H9 (cell line): ENCODE data around the gene UROS. TPM values are rescaled to one million over a fixed set of nuclear protein-coding genes. Genes with fewer than 3 reads are reported as not detected.

Source experiments
- DNase-seq: peaks from one replicate; pipeline ENCODE4 v3.0.0-alpha.2; 2017
- H2AFZ ChIP-seq: one replicate; pipeline ENCODE4 v1.6.1; 2013; ENCODE audit warnings: mild to moderate bottlenecking, low read length, control low read depth, moderate library complexity
- H2AK5ac ChIP-seq: 2 replicates; pipeline ENCODE4 v1.6.1; 2013; ENCODE audit warnings: low read length, control low read depth, mixed read lengths; ENCODE audit not compliant: insufficient read length
- H2BK120ac ChIP-seq: one replicate; pipeline ENCODE4 v1.6.1; 2013; ENCODE audit warnings: low read depth, mild to moderate bottlenecking, low read length, control low read depth, inconsistent platforms; ENCODE audit not compliant: poor library complexity, severe bottlenecking
- H2BK12ac ChIP-seq: 2 replicates; pipeline ENCODE4 v1.6.1; 2013; ENCODE audit warnings: low read length, control low read depth, mixed read lengths, low read depth; ENCODE audit not compliant: insufficient read length
- H2BK15ac ChIP-seq: 2 replicates; pipeline ENCODE4 v1.6.1; 2013; ENCODE audit warnings: low read depth, low read length, control low read depth
- H2BK20ac ChIP-seq: one replicate; pipeline ENCODE4 v1.6.1; 2013; ENCODE audit warnings: low read depth, mild to moderate bottlenecking, low read length, control low read depth, inconsistent platforms; ENCODE audit not compliant: poor library complexity, severe bottlenecking
- H2BK5ac ChIP-seq: 2 replicates; pipeline ENCODE4 v1.6.1; 2013; ENCODE audit warnings: low read length, control low read depth, mixed read lengths; ENCODE audit not compliant: insufficient read length
- H3K14ac ChIP-seq: 2 replicates; pipeline ENCODE4 v1.6.1; 2013; ENCODE audit warnings: low read length, control low read depth; ENCODE audit not compliant: insufficient read depth
- H3K18ac ChIP-seq: 2 replicates; pipeline ENCODE4 v1.6.1; 2013; ENCODE audit warnings: low read depth, mild to moderate bottlenecking, mixed read lengths, low read length, control low read depth; ENCODE audit not compliant: insufficient read length
- H3K23ac ChIP-seq: 2 replicates; pipeline ENCODE4 v1.6.1; 2013; ENCODE audit warnings: low read length, control low read depth, mixed read lengths, low read depth; ENCODE audit not compliant: insufficient read length
- H3K23me2 ChIP-seq: 2 replicates; pipeline ENCODE4 v1.6.1; 2013; ENCODE audit warnings: low read depth, mild to moderate bottlenecking, mixed read lengths, low read length, control low read depth; ENCODE audit not compliant: insufficient read length, poor library complexity, severe bottlenecking
- H3K27ac ChIP-seq: 2 replicates; pipeline ENCODE4 v1.5.1; 2013; ENCODE audit warnings: low read length, control low read depth, mixed read lengths, low read depth; ENCODE audit not compliant: insufficient read length
- H3K27me3 ChIP-seq: 2 replicates; pipeline ENCODE4 v1.6.1; 2013; ENCODE audit warnings: low read length, control low read depth, inconsistent platforms; ENCODE audit not compliant: insufficient read depth
- H3K4ac ChIP-seq: 2 replicates; pipeline ENCODE4 v1.6.1; 2013; ENCODE audit warnings: low read depth, mild to moderate bottlenecking, control low read depth, inconsistent platforms, low read length, moderate library complexity
- H3K4me1 ChIP-seq: 2 replicates; pipeline ENCODE4 v1.6.1; 2013; ENCODE audit warnings: low read length, control low read depth, inconsistent platforms; ENCODE audit not compliant: insufficient read depth
- H3K4me2 ChIP-seq: 2 replicates; pipeline ENCODE4 v1.6.1; 2013; ENCODE audit warnings: low read length, control low read depth, mixed read lengths; ENCODE audit not compliant: insufficient read length, insufficient read depth
- H3K56ac ChIP-seq: 2 replicates; pipeline ENCODE4 v1.6.1; 2013; ENCODE audit warnings: low read depth, mild to moderate bottlenecking, mixed read lengths, low read length, control low read depth; ENCODE audit not compliant: insufficient read length
- H3K79me1 ChIP-seq: 2 replicates; pipeline ENCODE4 v1.6.1; 2013; ENCODE audit warnings: low read depth, mild to moderate bottlenecking, moderate library complexity, low read length, control low read depth, inconsistent platforms; ENCODE audit not compliant: insufficient read depth, poor library complexity, severe bottlenecking
- H3K79me2 ChIP-seq: 2 replicates; pipeline ENCODE4 v1.6.1; 2013; ENCODE audit warnings: low read length, control low read depth, inconsistent platforms; ENCODE audit not compliant: insufficient read depth
- H3K9ac ChIP-seq: 2 replicates; pipeline ENCODE4 v1.6.1; 2013; ENCODE audit warnings: low read length, control low read depth, mixed read lengths; ENCODE audit not compliant: insufficient read length; ENCODE audit errors: extremely low read depth
- H3K9me3 ChIP-seq: one replicate; pipeline ENCODE4 v1.6.1; 2013; ENCODE audit warnings: low read depth, low read length, inconsistent platforms; ENCODE audit not compliant: control insufficient read depth
- H3T11ph ChIP-seq: one replicate; pipeline ENCODE4 v1.6.1; 2013; ENCODE audit warnings: mild to moderate bottlenecking, low read length, control low read depth, inconsistent platforms
- H4K20me1 ChIP-seq: one replicate; pipeline ENCODE4 v1.6.1; 2013; ENCODE audit not compliant: control insufficient read depth, insufficient read length, insufficient read depth
- H4K5ac ChIP-seq: 2 replicates; pipeline ENCODE4 v1.6.1; 2013; ENCODE audit warnings: low read depth, mild to moderate bottlenecking, mixed read lengths, low read length, control low read depth; ENCODE audit not compliant: insufficient read length
- H4K8ac ChIP-seq: replicated peaks from 2 replicates; pipeline ENCODE4 v1.6.1; 2013; ENCODE audit warnings: low read length, control low read depth, mixed read lengths, low read depth; ENCODE audit not compliant: insufficient read length
- H4K91ac ChIP-seq: 2 replicates; pipeline ENCODE4 v1.6.1; 2013; ENCODE audit warnings: low read depth, mild to moderate bottlenecking, moderate library complexity, mixed read lengths, low read length, control low read depth; ENCODE audit not compliant: insufficient read length
- H3K27ac Mint-ChIP-seq, 3 experiments: 2 replicates in 2 of 3; 3 replicates in 1 of 3; pipeline ENCODE4 v1.8.0; 2020 to 2021; ENCODE audit warnings: mixed read lengths in 3 of 3, mild to moderate bottlenecking in 1 of 3, moderate library complexity in 1 of 3
- H3K27me3 Mint-ChIP-seq: 2 replicates; pipeline ENCODE4 v1.8.0; 2021; ENCODE audit warnings: low read depth, mild to moderate bottlenecking, moderate library complexity, mixed read lengths
- H3K36me3 Mint-ChIP-seq, 3 experiments: 2 replicates in 2 of 3; 3 replicates in 1 of 3; pipeline ENCODE4 v1.8.0; 2020 to 2021; ENCODE audit warnings: low read depth in 3 of 3, mixed read lengths in 3 of 3; ENCODE audit not compliant: insufficient read depth in 1 of 3
- H3K4me1 Mint-ChIP-seq, 2 experiments: 2 replicates each; pipeline ENCODE4 v1.8.0; 2020; ENCODE audit warnings: mixed read lengths in 2 of 2
- H3K4me3 Mint-ChIP-seq, 2 experiments: 2 replicates in 1 of 2; 3 replicates in 1 of 2; pipeline ENCODE4 v1.8.0; 2020 to 2021; ENCODE audit warnings: mild to moderate bottlenecking in 2 of 2, mixed read lengths in 2 of 2, moderate library complexity in 1 of 2
- H3K9me3 Mint-ChIP-seq, 2 experiments: 2 replicates in 1 of 2; 3 replicates in 1 of 2; pipeline ENCODE4 v1.8.0; 2020; ENCODE audit warnings: mild to moderate bottlenecking in 2 of 2, mixed read lengths in 2 of 2, moderate library complexity in 1 of 2
- CTCF ChIP-seq: fragments of 200-600 bp; sonication (generic); conservative IDR thresholded peaks from 3 replicates; pipeline ENCODE4 v1.8.0; 2021; ENCODE audit warnings: antibody characterized with exemption, mild to moderate bottlenecking
- WGBS: extraction: QIAGEN DNeasy Blood & Tissue Kit; methylation state at CpG from one replicate; pipeline ENCODE4 v1.1.7; 2013; ENCODE audit warnings: missing lambda C conversion rate, low lambda C conversion rate, mixed read lengths; ENCODE audit not compliant: insufficient read length; ENCODE audit errors: extremely low coverage; 5-methylcytosine and 5-hydroxymethylcytosine counted together
- total RNA-seq: library from RNA; stranded (reverse); gene quantifications from 2 replicates; pipeline ENCODE4 v1.2.1, GENCODE V29; 2021

The UROS gene
- total RNA-seq, 1 experiment from 2014 or later: 42.3 TPM

- no peak overlapping the region for H3K27ac Mint-ChIP-seq
- H2BK12ac ChIP-seq: no peak overlapping the region
- H3T11ph ChIP-seq: no peak overlapping the region
- no peak overlapping the region for H2AK5ac ChIP-seq
- no CpG with 5 or more reads among the region's 7 CpGs for WGBS
- H3K4me2 ChIP-seq: no peak overlapping the region
- no peak overlapping the region for H4K5ac ChIP-seq
- H4K8ac ChIP-seq: no peak overlapping the region
- no peak overlapping the region for H2BK15ac ChIP-seq
- H3K56ac ChIP-seq: no peak overlapping the region
- H2BK20ac ChIP-seq: no peak overlapping the region
- H3K14ac ChIP-seq: no peak overlapping the region
- no peak overlapping the region for H3K4ac ChIP-seq
- H3K4me3 Mint-ChIP-seq: no peak overlapping the region
- no peak overlapping the region for H2BK120ac ChIP-seq
- no peak for DNase-seq
- H3K36me3 Mint-ChIP-seq: peaks cover 3 to 12% (median 7%) of the 10 kb centered on the region in 3 experiments; a peak in 5 of 7 replicates
- H3K27me3 Mint-ChIP-seq: no peaks in the 10 kb centered on the region
- no peaks in the 10 kb centered on the region for H4K20me1 ChIP-seq
- no peak overlapping the region for H3K9ac ChIP-seq
- no peaks in the 10 kb centered on the region for H3K27me3 ChIP-seq
- no peaks in the 10 kb centered on the region for H3K23me2 ChIP-seq
- H4K91ac ChIP-seq: no peak overlapping the region
- H3K27ac ChIP-seq: no peak overlapping the region
- H3K4me1 Mint-ChIP-seq: peaks cover 0 to 5% of the 10 kb centered on the region in 2 experiments; a peak in 1 of 4 replicates
- H3K9me3 Mint-ChIP-seq: no peaks in the 10 kb centered on the region
- peak; percentile 93 for TF ChIP-seq CTCF
- H2AFZ ChIP-seq: no peak overlapping the region
- H3K79me1 ChIP-seq: no peaks in the 10 kb centered on the region
- no peaks in the 10 kb centered on the region for H3K79me2 ChIP-seq
- H2BK5ac ChIP-seq: no peak overlapping the region
- H3K4me1 ChIP-seq: no peaks in the 10 kb centered on the region
- H3K18ac ChIP-seq: no peak overlapping the region
- no peak overlapping the region for H3K23ac ChIP-seq
- H3K9me3 ChIP-seq: no peaks in the 10 kb centered on the region
These were observed 45.4 kb upstream of the UROS start for GRCh38 chr10:125868372-125868975.
